HG03457 (cell line): Measurements from ENCODE around the gene ANKHD1.

Experiments
- ATAC-seq: cut with Tn5 transposase; IDR thresholded peaks from one replicate; pipeline ENCODE4 v1.9.1; 2021; ENCODE audit warnings: moderate number of reproducible peaks; ENCODE audit not compliant: unreplicated experiment

ANKHD1 gene, protein sequence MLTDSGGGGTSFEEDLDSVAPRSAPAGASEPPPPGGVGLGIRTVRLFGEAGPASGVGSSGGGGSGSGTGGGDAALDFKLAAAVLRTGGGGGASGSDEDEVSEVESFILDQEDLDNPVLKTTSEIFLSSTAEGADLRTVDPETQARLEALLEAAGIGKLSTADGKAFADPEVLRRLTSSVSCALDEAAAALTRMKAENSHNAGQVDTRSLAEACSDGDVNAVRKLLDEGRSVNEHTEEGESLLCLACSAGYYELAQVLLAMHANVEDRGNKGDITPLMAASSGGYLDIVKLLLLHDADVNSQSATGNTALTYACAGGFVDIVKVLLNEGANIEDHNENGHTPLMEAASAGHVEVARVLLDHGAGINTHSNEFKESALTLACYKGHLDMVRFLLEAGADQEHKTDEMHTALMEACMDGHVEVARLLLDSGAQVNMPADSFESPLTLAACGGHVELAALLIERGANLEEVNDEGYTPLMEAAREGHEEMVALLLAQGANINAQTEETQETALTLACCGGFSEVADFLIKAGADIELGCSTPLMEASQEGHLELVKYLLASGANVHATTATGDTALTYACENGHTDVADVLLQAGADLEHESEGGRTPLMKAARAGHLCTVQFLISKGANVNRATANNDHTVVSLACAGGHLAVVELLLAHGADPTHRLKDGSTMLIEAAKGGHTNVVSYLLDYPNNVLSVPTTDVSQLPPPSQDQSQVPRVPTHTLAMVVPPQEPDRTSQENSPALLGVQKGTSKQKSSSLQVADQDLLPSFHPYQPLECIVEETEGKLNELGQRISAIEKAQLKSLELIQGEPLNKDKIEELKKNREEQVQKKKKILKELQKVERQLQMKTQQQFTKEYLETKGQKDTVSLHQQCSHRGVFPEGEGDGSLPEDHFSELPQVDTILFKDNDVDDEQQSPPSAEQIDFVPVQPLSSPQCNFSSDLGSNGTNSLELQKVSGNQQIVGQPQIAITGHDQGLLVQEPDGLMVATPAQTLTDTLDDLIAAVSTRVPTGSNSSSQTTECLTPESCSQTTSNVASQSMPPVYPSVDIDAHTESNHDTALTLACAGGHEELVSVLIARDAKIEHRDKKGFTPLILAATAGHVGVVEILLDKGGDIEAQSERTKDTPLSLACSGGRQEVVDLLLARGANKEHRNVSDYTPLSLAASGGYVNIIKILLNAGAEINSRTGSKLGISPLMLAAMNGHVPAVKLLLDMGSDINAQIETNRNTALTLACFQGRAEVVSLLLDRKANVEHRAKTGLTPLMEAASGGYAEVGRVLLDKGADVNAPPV (N-terminal part only)

DNA sequence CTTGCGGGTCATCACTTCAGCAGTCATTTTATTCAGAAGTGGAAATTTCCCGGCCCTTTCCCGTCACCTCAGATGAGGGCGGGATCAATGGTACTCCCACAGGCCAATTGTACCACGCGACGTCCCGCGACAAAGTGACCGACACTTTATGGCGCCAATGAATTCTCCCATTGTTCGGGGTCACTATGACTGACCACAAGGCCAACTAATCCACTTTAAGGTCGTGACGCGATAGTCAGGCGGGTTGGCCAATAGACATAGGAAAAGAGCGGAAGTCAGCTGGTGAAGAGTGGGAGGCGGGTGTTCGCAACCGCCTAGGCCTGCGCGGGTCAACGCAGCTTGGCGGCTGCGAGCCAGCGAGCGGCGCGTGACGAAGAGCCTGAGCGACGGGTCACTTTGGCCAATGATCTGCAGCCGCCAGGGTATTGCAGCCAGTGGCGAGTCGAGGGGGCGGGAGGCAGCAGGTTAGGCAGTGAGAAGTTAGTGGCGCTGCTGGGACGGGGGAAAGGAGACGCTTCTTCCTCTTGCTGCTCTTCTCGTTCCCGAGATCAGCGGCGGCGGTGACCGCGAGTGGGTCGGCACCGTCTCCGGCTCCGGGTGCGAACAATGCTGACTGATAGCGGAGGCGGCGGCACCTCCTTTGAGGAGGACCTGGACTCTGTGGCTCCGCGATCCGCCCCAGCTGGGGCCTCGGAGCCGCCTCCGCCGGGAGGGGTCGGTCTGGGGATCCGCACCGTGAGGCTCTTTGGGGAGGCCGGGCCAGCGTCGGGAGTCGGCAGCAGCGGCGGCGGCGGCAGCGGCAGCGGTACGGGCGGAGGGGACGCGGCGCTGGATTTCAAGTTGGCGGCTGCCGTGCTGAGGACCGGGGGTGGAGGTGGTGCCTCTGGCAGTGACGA lies at the start of gene ANKHD1:
Gene ANKHD1, plus strand, starts transcription at position 472 of the 896 bp plus-strand sequence. Its CDS starts 135 bp downstream, at position 607.
- peak; percentile 84 for ATAC-seq

DNA sequence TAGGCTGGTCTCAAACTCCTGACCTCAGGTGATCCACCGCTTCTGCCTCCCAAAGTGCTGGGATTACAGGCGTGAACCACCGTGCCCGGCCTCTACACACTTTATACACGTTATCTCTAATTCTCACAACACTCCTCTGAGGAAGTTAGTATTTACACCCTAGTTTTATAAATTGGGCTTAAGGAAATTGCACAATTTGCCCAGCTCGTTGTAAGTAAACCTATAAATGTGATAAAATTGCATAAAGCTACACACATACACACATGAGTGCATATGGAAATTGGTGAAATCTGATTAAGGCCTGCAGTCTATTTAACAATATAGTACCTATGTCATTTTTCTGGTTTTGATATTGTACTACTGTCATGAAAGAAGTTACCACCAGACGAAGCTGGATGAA lies 46.1 kb upstream of the ANKHD1 start:
- no peak for ATAC-seq

DNA sequence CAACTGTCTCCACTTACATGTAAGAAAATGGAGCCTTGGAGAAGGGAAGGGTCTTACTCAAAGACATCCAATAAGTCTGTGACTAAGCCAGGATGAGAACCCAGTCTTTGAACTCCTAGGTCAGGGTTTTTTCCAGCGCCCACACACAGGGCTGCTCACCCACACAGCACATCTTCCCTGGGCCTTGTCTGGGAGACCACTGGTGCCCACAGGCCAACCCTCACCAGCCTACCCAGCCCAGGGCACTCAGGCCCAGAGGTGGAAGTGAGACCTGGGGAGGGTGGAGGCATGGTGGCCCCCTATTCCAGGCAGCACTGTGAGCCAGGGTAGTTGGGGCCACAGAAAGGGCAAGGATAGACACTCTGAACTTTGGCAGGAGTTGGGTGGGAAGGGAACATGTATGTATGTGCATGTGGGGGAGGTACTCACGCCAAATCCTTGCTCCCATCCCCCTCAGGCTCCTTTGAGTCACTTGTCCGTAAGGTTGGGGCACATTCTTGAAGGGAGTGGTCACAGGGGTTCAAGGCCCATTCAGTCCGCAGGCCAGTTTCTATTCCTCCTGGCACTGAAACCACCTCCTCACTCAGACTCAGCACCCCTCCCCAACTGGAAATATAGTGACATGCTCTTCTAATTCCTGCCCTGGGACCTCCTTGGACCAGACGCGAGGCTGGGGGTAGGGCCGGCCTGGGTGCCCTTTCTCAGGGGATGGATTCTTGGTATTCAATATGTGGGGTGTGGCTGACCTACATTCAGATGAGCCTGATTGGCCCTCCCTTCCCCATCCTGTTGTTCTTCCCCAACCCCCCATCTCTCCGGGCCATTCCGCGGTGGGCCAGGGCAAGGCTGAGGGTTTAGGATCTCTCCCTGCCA lies 44.5 kb upstream of the ANKHD1 start:
- no peak for ATAC-seq

DNA sequence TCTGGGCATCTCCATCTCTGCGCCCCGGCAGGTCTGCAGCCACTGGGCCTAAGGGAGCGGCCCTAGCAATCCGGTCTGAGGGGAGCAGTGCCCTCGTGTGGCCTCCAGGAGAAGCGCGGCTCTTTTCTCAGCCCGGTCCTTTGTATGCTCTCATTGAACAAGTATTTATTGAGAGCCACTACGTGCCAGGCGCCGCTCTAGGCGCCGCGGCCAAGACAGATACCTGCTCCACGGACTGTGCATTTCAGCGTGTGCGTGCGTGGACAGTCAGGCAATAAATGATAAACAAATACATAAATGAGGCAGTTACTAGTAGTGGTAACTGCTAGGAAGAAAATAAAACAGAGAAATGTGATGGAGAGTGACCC lies 43.9 kb upstream of the ANKHD1 start:
- peak; percentile 86 for ATAC-seq

DNA sequence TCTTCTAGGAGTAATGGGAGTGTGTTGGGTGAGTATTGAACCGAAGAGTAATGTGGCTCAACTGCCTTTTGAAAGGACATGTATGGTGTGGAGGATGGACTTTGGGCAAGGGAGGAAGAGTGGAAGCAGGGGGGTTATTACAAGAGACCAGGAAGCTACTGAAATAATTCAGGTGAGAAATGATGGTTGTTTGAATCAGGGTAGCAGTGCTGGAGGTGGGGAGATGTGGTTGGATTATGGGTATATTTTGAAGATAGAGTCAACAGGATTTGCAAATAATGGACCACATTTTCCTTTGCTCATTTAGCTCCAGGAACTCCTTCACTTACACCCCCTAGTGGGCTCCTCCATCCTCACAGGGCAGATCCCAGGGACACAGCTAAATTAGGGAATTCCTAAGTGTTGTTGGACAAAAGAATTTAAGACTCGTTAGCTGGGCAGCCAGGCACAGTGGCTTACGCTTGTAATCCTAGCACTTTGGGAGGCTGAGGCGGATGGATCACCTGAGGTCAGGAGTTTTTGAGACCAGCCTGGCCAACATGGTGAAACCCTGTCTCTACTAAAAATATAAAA lies 42.8 kb upstream of the ANKHD1 start:
- ATAC-seq = no peak

DNA sequence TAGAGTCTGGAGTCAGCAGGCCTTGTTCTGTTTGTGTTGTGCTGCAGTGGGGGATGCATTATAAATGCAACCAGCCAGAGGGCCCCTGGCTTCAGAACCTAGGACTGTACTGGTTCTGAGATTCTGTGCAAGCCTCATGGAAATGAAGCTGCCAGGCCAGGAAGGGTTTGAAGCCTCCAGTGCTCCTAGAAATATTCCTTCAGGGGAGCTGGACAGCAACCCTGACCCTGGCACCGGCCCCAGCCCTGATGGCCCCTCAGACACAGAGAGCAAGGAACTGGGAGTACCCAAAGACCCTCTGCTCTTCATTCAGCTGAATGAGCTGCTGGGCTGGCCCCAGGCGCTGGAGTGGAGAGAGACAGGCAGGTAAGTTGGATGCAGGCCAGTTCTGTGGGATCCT lies 41.5 kb upstream of the ANKHD1 start, which contains the start of gene SLC4A9:
Gene SLC4A9, plus strand, starts transcription at position 94 of the 400 bp plus-strand sequence. Its CDS starts 43 bp downstream, at position 137.
- ATAC-seq = no peak

DNA sequence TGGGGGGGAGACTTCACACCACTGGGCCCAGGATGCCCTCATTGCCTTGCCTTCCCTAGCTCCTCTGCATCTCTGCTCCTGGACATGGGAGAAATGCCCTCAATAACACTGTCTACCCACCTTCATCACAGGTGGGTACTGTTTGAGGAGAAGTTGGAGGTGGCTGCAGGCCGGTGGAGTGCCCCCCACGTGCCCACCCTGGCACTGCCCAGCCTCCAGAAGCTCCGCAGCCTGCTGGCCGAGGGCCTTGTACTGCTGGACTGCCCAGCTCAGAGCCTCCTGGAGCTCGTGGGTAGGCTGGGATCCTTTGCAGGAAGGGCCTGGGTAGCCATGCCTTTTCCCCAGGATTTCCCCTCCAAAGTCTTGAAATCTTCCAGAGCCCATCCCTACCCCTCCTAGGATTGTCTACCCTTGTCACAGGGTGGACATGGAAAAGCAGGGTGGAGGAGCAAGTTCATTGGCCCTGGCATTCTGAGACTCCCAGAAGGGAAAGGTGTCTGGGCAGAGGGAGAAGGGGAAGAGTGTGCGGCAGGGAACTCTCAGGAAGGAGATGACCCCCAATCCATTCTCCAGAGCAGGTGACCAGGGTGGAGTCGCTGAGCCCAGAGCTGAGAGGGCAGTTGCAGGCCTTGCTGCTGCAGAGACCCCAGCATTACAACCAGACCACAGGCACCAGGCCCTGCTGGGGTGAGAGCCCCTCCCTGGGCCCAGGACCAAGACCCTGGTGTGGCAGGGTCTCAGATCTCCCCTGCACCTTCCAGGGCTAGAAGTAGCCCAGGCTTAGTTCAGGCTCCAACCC lies 40.8 kb upstream of the ANKHD1 start:
- ATAC-seq = no peak

DNA sequence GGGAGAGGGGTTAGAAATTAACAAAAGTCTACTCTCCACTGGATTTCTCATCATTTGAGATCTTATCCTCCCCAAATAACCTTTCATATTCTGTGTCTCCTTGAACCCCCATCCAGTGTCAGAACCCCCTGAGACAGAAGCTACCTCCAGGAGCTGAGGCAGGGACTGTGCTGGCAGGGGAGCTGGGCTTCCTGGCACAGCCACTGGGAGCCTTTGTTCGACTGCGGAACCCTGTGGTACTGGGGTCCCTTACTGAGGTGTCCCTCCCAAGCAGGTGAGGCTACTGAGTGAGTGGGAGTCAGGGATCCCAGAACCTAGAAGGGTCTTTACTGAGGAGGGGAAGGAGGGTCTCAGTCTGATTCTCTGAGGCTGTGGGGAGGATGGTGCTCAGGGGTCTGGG lies 39.7 kb upstream of the ANKHD1 start:
- ATAC-seq = no peak

DNA sequence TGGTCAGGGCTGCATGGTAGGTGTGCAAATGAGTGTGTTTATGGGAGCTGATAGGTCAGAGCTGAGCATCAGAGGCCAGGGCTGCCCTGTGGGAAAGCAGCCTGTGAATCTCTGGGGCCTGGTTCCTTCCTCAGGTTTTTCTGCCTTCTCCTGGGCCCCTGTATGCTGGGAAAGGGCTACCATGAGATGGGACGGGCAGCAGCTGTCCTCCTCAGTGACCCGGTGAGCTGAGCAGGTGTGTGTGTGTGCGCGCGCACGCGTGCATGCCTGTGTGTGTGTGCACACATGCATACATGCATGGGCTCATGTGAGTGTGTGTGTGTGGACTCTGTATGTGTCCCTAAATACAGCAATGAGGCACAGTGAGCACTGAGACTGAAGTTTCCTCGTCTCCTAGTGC lies 39.3 kb upstream of the ANKHD1 start:
- no peak for ATAC-seq

DNA sequence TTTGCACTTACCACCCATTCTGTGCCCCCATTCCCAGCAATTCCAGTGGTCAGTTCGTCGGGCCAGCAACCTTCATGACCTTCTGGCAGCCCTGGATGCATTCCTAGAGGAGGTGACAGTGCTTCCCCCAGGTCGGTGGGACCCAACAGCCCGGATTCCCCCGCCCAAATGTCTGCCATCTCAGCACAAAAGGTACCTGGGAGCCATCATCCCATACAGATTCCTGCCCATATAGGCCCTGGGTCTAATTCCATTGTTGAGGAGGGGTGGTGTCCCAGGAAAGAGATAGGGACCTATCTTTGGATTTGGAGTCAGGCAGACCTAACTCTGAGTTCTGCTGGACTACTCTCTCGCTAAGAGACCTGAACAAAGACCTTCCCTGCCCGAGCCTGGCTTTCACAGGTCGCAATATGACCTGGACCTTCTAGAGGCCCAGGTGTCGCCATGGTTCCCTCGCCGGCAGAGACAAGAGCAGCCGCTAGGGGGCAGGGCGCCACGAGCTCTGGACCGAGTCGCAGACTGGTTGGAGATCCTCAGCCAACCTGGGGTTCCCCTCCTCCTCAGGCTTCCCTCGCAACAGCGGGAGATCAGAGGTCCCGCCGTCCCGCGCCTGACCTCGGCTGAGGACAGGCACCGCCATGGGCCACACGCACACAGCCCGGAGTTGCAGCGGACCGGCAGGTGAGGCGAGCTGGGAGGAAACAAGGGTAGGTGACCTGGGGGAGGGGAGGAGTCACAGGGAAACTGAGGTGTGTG lies 38.6 kb upstream of the ANKHD1 start:
- peak; percentile 87 for ATAC-seq

DNA sequence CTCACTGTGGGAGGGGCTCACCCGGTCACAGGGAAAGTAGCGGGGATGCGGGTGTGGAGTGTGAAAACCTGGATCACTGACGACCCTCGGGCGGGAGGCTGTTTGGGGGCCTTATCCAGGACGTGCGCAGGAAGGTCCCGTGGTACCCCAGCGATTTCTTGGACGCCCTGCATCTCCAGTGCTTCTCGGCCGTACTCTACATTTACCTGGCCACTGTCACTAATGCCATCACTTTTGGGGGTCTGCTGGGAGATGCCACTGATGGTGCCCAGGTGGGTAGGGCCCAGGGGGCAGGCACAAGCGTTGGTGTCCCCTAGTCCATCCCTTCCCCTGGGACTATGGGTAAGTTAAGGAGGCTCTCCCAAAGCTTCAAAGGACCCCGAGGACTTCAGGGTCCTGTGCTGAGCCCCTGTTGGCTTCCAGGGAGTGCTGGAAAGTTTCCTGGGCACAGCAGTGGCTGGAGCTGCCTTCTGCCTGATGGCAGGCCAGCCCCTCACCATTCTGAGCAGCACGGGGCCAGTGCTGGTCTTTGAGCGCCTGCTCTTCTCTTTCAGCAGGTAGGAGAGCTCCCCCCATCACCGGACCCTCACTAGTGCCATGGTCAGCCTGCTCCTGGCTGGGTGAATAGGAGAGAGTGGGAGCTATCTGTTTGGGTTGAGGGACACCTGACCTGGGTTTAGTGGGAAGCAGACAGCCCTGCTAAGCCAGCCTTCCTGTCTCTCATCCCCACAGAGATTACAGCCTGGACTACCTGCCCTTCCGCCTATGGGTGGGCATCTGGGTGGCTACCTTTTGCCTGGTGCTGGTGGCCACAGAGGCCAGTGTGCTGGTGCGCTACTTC lies 37.8 kb upstream of the ANKHD1 start:
- no peak for ATAC-seq

DNA sequence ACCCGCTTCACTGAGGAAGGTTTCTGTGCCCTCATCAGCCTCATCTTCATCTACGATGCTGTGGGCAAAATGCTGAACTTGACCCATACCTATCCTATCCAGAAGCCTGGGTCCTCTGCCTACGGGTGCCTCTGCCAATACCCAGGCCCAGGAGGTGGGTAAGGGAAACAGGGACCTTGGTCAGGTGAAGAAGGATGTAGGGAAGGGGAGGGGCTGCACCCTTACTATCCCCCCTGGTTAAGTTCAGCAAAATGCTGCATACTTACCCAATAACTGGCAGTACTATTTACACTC lies 37.2 kb upstream of the ANKHD1 start:
- ATAC-seq = no peak

DNA sequence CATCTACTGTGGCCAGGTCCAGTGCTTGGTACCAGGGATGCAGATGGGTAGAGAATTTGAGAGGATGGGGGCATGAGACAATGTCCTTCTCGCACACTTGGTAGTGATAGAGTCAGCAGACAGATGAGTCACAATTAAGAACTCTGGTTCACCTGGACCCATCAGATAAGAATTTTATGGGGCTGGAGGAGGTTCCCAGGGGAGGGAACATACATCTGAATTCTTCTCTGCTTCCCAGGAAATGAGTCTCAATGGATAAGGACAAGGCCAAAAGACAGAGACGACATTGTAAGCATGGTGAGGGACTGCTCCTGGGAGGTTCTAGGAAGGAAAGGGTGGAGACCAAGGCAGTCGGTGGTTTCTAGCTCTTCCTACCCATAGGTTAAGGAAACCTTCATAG lies 36.4 kb upstream of the ANKHD1 start:
- ATAC-seq = no peak

DNA sequence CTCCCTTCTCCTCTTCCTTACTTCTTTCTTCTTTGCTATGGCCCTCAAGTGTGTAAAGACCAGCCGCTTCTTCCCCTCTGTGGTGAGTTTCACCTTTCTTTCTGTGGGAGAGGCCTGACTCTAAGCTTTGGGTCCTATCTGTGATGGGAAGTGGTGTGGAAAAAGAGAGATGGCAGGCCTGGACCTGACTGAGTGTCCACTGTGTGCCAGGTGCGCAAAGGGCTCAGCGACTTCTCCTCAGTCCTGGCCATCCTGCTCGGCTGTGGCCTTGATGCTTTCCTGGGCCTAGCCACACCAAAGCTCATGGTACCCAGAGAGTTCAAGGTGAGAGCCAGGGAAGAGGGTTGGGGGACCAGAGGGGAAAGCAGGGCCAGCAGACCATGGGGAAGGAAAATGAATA lies 35.7 kb upstream of the ANKHD1 start:
- ATAC-seq = no peak

DNA sequence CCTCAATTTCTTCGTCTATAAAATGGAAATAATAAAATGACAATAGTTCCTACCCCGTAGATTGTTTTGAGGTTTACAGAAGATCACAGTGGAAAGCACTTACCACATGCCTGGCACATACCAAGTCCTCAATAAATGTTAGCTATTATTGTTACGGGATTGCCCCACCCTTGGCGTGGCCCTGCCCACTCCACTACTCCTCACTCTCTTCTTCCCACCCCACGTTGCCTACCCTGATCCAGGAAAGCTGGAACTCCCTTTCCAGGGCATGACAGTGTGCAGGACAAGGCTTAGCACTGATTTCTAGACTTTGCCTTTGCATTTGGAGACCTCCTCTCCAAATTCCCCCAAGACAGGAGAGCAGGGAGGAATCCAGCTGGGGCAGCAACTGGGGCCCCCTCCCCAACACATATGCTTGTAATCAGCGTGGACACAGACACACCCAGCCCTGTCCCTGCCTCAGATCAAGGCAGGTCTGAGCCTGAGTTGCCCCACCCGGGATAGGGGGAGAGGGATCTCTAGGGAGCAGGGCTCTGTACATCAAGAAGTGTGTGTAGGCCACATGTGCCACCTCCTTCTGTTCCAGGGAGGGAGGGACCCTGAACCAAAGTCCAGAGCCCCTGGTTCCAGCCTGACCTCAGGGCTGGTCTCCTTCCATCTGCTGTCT lies 34.9 kb upstream of the ANKHD1 start:
- ATAC-seq = no peak
